ENCODE measurements around the gene ACSM2A.
"Not testable (repeated sequence)": the region's sequence is repeated elsewhere in the genome, so short reads cannot be mapped to it uniquely, and the experiment has no call there.

ACSM2A gene

GRCh38 chr16:20459227-20459626, 7.9 kb downstream of the ACSM2A start:
- not testable (repeated sequence) for DNase-seq

GRCh38 chr16:20460313-20460712, 9.0 kb downstream of the ACSM2A start:
- DNase-seq = not testable (repeated sequence)

DNA sequence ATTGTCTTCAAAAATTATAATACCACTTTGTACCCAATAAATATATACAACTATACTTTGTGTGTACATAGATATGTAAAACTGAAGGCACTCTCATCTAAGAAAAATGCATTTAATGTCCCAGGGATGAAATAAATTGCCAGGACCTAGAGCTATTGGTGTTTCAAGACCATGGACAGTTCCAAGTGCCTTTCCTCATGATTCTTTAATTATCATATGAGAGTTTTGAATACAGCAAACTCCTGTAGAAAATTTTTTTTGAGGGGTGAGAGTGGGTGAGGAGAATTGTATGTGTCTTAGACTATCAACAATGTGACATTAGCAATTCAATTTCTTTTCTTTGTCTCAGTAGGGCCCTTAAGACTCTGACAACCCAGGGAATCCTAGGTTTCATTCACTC, 17.6 kb downstream of the ACSM2A start:
- not testable (repeated sequence) for DNase-seq

DNA sequence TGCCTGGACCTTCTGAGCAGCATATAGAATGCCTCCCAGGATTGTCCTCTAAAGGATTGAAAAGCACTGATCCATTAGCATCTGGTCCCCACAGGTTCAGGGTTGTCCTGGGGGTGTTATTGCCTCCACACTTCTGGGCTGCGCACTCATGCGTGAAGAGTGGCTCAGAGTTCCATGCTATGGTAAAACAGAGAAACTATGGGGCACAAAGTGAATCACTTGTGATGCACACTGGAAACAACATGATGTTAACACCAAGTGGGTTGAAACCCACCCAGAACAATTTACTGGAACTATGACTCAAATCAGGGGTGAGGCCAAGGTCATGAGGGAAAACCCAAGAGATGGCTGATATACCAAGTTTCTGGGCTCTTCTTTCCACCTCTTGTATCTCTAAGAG, 18.6 kb downstream of the ACSM2A start:
- DNase-seq = not testable (repeated sequence)

GRCh38 chr16:20470732-20471131, 19.4 kb downstream of the ACSM2A start:
- not testable (repeated sequence) for DNase-seq

DNA sequence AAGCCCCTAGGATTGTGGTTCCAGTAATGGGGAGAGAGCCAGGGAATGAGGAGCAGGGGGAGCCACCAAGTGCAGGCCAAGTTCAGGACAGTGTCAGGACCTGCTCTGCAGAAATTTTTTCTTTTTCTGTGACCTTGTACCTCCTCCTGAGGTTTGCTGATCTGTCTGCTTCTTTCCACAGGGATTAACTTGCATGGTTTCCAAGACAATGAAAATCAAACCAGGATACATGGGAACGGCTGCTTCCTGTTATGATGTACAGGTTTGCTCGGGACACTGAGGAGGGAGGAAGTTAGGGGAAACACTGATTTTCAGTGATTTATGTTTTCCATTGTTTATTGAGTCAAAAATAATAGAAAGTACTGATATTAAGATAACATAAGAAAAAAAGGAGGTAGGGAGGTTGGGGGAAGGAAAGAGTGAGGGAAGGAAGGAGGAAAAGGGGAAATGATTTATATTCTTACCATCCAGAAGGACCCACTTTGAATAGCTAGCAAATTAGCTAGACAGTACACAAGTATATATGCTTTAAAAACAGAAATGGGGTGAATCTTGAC, 25.9 kb downstream of the ACSM2A start:
- not testable (repeated sequence) for DNase-seq

- not testable (repeated sequence) for DNase-seq
Observed at GRCh38 chr16:20483989-20484388, 32.7 kb downstream of the ACSM2A start.

DNA sequence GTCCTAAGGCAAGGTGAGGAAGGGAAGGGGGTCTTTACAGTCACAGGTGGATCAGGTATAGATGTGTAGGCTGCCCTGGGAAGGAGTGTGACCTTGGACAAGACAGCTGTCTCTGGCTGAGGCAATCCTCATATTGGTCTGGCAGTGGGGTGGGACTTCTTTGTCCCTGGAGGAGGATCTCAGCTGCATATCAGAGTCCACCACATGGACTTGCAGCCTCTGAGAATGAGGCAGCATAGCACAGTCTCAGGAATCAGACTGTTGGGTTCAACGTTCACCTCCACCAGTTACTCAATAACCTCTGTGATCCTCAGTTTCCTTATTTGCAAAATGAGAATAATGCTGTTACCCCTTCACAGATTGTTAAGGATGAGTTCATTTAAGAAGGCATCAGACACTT, 33.4 kb downstream of the ACSM2A start:
- DNase-seq = no peak

GRCh38 chr16:20485408-20485807, 34.1 kb downstream of the ACSM2A start:
- DNase-seq = no peak

GRCh38 chr16:20490994-20491393, 39.7 kb downstream of the ACSM2A start:
- not testable (repeated sequence) for DNase-seq

- not testable (repeated sequence) for DNase-seq
Observed at GRCh38 chr16:20491448-20491847, 40.1 kb downstream of the ACSM2A start.

DNA sequence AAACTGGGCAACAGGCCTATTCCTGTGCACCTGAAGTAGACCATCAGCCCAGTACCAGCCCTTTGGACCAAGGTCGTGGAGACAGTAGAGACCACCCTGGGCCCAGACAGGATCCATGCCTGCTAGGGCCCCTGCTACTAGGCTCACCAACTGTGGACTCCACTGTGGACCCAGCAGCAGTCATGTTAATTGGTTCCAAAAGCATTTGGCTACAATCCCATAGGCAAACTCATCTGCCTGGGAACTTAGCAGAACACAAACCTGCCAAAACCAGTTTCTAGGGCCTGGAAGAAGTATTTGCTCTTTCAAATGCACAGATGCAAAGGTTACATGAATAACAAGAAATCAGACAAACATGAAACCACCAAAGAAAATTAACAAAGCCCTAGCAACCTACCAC, 53.1 kb downstream of the ACSM2A start:
- DNase-seq = no peak

- no peak for DNase-seq
Observed at GRCh38 chr16:20507280-20507679, 56.0 kb downstream of the ACSM2A start.

GRCh38 chr16:20510323-20510722, 59.0 kb downstream of the ACSM2A start:
- no peak for DNase-seq

DNA sequence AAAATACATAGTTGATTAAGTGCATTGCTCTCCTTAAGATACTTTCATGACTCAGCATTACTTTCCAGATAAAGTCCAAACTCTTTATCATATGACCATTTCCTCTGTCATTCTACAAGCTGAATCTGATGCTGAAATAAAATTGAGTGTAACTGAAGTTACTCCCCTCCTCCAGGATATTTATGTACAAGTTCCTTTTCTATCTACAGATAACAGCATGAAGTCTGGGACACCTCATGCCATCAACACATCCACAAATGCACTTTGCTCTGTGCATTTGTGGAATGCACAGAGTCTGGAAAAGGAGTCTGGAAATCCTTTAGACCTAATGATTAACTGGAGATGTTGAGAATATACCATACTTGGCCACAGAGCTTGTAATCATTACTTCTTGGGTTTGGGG, 64.4 kb downstream of the ACSM2A start:
- DNase-seq = no peak

DNA sequence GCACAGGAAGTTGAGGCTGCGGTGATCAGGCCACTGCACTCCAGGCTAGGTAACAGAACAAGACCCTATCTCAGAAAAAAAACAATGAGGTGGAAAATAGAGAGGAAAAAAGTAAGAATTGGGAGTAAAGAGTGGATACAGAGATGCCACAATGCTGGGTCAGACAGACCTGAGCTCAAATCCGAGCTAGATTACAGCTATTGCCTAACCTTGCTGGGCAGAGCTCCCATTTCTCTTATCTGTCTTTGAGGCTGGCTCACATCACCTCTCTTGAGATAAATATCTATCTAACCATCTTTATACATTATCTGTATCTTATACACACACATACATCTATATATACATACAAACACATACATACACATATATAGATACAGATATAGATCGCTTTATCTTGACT, 65.8 kb downstream of the ACSM2A start:
- no peak for DNase-seq

DNA sequence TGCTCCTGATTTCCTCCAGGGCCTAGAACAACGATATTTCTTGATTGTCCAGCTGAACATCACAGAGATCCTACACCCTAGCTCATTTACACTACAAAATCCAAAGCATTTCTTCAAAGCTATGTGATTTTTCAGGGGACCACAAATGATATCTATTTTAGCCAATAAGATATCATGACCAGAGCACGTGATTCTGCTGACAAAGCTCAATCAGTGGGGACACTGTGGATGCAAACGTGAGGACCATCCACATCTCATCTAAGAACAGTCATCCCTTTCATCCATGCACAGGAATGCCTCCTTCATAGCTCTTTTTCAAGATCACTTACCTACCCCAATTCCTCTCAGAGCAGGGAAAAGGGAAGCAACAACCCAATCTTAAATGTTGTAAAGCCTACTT, 67.9 kb downstream of the ACSM2A start:
- DNase-seq = no peak

DNA sequence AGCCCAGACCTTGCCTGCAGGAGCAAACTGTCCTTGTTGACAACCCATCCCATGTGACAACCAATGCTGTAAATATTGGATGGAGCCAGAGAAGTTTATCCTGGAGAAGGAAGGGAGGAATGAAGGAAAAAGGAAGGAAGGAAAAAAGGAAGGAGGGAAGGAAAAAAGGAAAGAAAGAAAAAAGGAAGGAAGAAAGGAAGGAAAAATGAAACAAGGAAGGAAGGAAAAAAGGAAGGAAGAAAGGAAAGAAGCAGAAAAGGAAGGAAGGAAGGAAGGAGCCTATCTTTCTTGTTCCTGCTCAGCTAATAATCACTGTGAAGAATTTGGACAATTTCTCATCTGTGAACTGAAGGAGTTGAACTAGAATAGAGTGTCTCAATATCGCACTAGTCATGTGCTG, 68.8 kb downstream of the ACSM2A start:
- no peak for DNase-seq

- DNase-seq = not testable (repeated sequence)
Observed at GRCh38 chr16:20531795-20532194, 80.5 kb downstream of the ACSM2A start.

GRCh38 chr16:20532284-20532792, 81.0 kb downstream of the ACSM2A start:
- DNase-seq = not testable (repeated sequence)

DNA sequence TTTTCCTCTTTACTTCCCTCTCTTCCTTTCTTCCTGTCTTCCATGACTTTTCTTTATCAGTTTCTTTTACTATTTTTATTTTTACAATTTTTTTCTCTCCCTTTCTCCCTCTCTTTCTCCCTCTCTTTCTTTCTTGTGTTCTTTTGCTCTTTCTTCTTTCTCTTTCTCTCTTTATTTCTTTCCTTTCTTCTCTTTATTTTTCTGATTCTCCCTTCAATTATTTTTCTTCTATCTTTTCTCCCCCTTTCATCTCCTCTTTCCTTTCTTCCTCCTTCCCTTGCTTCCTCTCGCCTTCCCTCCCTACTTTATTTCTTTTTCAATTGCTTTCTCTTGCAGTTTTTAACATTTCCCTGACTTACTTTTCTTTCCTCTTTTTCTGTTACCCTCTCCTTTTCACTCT, 85.3 kb downstream of the ACSM2A start:
- DNase-seq = not testable (repeated sequence)

Measured in inflammatory macrophage treated with lipopolysaccharide for 4 hours (primary cell).